H9 (cell line): ENCODE results near the gene ZBTB8OS. TPM values are rescaled to one million over a fixed set of nuclear protein-coding genes. Genes with fewer than 3 reads are reported as not detected.

Experiments
- DNase-seq: peaks from one replicate; pipeline ENCODE4 v3.0.0-alpha.2; 2017
- H2AFZ ChIP-seq: one replicate; pipeline ENCODE4 v1.6.1; 2013; ENCODE audit warnings: mild to moderate bottlenecking, low read length, control low read depth, moderate library complexity
- H2AK5ac ChIP-seq: 2 replicates; pipeline ENCODE4 v1.6.1; 2013; ENCODE audit warnings: low read length, control low read depth, mixed read lengths; ENCODE audit not compliant: insufficient read length
- H2BK120ac ChIP-seq: one replicate; pipeline ENCODE4 v1.6.1; 2013; ENCODE audit warnings: low read depth, mild to moderate bottlenecking, low read length, control low read depth, inconsistent platforms; ENCODE audit not compliant: poor library complexity, severe bottlenecking
- H2BK12ac ChIP-seq: 2 replicates; pipeline ENCODE4 v1.6.1; 2013; ENCODE audit warnings: low read length, control low read depth, mixed read lengths, low read depth; ENCODE audit not compliant: insufficient read length
- H2BK15ac ChIP-seq: 2 replicates; pipeline ENCODE4 v1.6.1; 2013; ENCODE audit warnings: low read depth, low read length, control low read depth
- H2BK20ac ChIP-seq: one replicate; pipeline ENCODE4 v1.6.1; 2013; ENCODE audit warnings: low read depth, mild to moderate bottlenecking, low read length, control low read depth, inconsistent platforms; ENCODE audit not compliant: poor library complexity, severe bottlenecking
- H2BK5ac ChIP-seq: 2 replicates; pipeline ENCODE4 v1.6.1; 2013; ENCODE audit warnings: low read length, control low read depth, mixed read lengths; ENCODE audit not compliant: insufficient read length
- H3K14ac ChIP-seq: 2 replicates; pipeline ENCODE4 v1.6.1; 2013; ENCODE audit warnings: low read length, control low read depth; ENCODE audit not compliant: insufficient read depth
- H3K18ac ChIP-seq: 2 replicates; pipeline ENCODE4 v1.6.1; 2013; ENCODE audit warnings: low read depth, mild to moderate bottlenecking, mixed read lengths, low read length, control low read depth; ENCODE audit not compliant: insufficient read length
- H3K23ac ChIP-seq: 2 replicates; pipeline ENCODE4 v1.6.1; 2013; ENCODE audit warnings: low read length, control low read depth, mixed read lengths, low read depth; ENCODE audit not compliant: insufficient read length
- H3K23me2 ChIP-seq: 2 replicates; pipeline ENCODE4 v1.6.1; 2013; ENCODE audit warnings: low read depth, mild to moderate bottlenecking, mixed read lengths, low read length, control low read depth; ENCODE audit not compliant: insufficient read length, poor library complexity, severe bottlenecking
- H3K27ac ChIP-seq: 2 replicates; pipeline ENCODE4 v1.5.1; 2013; ENCODE audit warnings: low read length, control low read depth, mixed read lengths, low read depth; ENCODE audit not compliant: insufficient read length
- H3K27me3 ChIP-seq: 2 replicates; pipeline ENCODE4 v1.6.1; 2013; ENCODE audit warnings: low read length, control low read depth, inconsistent platforms; ENCODE audit not compliant: insufficient read depth
- H3K4ac ChIP-seq: 2 replicates; pipeline ENCODE4 v1.6.1; 2013; ENCODE audit warnings: low read depth, mild to moderate bottlenecking, control low read depth, inconsistent platforms, low read length, moderate library complexity
- H3K4me1 ChIP-seq: 2 replicates; pipeline ENCODE4 v1.6.1; 2013; ENCODE audit warnings: low read length, control low read depth, inconsistent platforms; ENCODE audit not compliant: insufficient read depth
- H3K4me2 ChIP-seq: 2 replicates; pipeline ENCODE4 v1.6.1; 2013; ENCODE audit warnings: low read length, control low read depth, mixed read lengths; ENCODE audit not compliant: insufficient read length, insufficient read depth
- H3K56ac ChIP-seq: 2 replicates; pipeline ENCODE4 v1.6.1; 2013; ENCODE audit warnings: low read depth, mild to moderate bottlenecking, mixed read lengths, low read length, control low read depth; ENCODE audit not compliant: insufficient read length
- H3K79me1 ChIP-seq: 2 replicates; pipeline ENCODE4 v1.6.1; 2013; ENCODE audit warnings: low read depth, mild to moderate bottlenecking, moderate library complexity, low read length, control low read depth, inconsistent platforms; ENCODE audit not compliant: insufficient read depth, poor library complexity, severe bottlenecking
- H3K79me2 ChIP-seq: 2 replicates; pipeline ENCODE4 v1.6.1; 2013; ENCODE audit warnings: low read length, control low read depth, inconsistent platforms; ENCODE audit not compliant: insufficient read depth
- H3K9ac ChIP-seq: 2 replicates; pipeline ENCODE4 v1.6.1; 2013; ENCODE audit warnings: low read length, control low read depth, mixed read lengths; ENCODE audit not compliant: insufficient read length; ENCODE audit errors: extremely low read depth
- H3K9me3 ChIP-seq: one replicate; pipeline ENCODE4 v1.6.1; 2013; ENCODE audit warnings: low read depth, low read length, inconsistent platforms; ENCODE audit not compliant: control insufficient read depth
- H3T11ph ChIP-seq: one replicate; pipeline ENCODE4 v1.6.1; 2013; ENCODE audit warnings: mild to moderate bottlenecking, low read length, control low read depth, inconsistent platforms
- H4K20me1 ChIP-seq: one replicate; pipeline ENCODE4 v1.6.1; 2013; ENCODE audit not compliant: control insufficient read depth, insufficient read length, insufficient read depth
- H4K5ac ChIP-seq: 2 replicates; pipeline ENCODE4 v1.6.1; 2013; ENCODE audit warnings: low read depth, mild to moderate bottlenecking, mixed read lengths, low read length, control low read depth; ENCODE audit not compliant: insufficient read length
- H4K8ac ChIP-seq: replicated peaks from 2 replicates; pipeline ENCODE4 v1.6.1; 2013; ENCODE audit warnings: low read length, control low read depth, mixed read lengths, low read depth; ENCODE audit not compliant: insufficient read length
- H4K91ac ChIP-seq: 2 replicates; pipeline ENCODE4 v1.6.1; 2013; ENCODE audit warnings: low read depth, mild to moderate bottlenecking, moderate library complexity, mixed read lengths, low read length, control low read depth; ENCODE audit not compliant: insufficient read length
- H3K27ac Mint-ChIP-seq, 3 experiments: 2 replicates in 2 of 3; 3 replicates in 1 of 3; pipeline ENCODE4 v1.8.0; 2020 to 2021; ENCODE audit warnings: mixed read lengths in 3 of 3, mild to moderate bottlenecking in 1 of 3, moderate library complexity in 1 of 3
- H3K27me3 Mint-ChIP-seq: 2 replicates; pipeline ENCODE4 v1.8.0; 2021; ENCODE audit warnings: low read depth, mild to moderate bottlenecking, moderate library complexity, mixed read lengths
- H3K36me3 Mint-ChIP-seq, 3 experiments: 2 replicates in 2 of 3; 3 replicates in 1 of 3; pipeline ENCODE4 v1.8.0; 2020 to 2021; ENCODE audit warnings: low read depth in 3 of 3, mixed read lengths in 3 of 3; ENCODE audit not compliant: insufficient read depth in 1 of 3
- H3K4me1 Mint-ChIP-seq, 2 experiments: 2 replicates each; pipeline ENCODE4 v1.8.0; 2020; ENCODE audit warnings: mixed read lengths in 2 of 2
- H3K4me3 Mint-ChIP-seq, 2 experiments: 2 replicates in 1 of 2; 3 replicates in 1 of 2; pipeline ENCODE4 v1.8.0; 2020 to 2021; ENCODE audit warnings: mild to moderate bottlenecking in 2 of 2, mixed read lengths in 2 of 2, moderate library complexity in 1 of 2
- H3K9me3 Mint-ChIP-seq, 2 experiments: 2 replicates in 1 of 2; 3 replicates in 1 of 2; pipeline ENCODE4 v1.8.0; 2020; ENCODE audit warnings: mild to moderate bottlenecking in 2 of 2, mixed read lengths in 2 of 2, moderate library complexity in 1 of 2
- CTCF ChIP-seq: fragments of 200-600 bp; sonication (generic); conservative IDR thresholded peaks from 3 replicates; pipeline ENCODE4 v1.8.0; 2021; ENCODE audit warnings: antibody characterized with exemption, mild to moderate bottlenecking
- WGBS: extraction: QIAGEN DNeasy Blood & Tissue Kit; methylation state at CpG from one replicate; pipeline ENCODE4 v1.1.7; 2013; ENCODE audit warnings: missing lambda C conversion rate, low lambda C conversion rate, mixed read lengths; ENCODE audit not compliant: insufficient read length; ENCODE audit errors: extremely low coverage; 5-methylcytosine and 5-hydroxymethylcytosine counted together
- total RNA-seq: library from RNA; stranded (reverse); gene quantifications from 2 replicates; pipeline ENCODE4 v1.2.1, GENCODE V29; 2021

The ZBTB8OS gene
- total RNA-seq, 1 experiment from 2014 or later, result 59.4 TPM

- H3K4ac ChIP-seq, result no peak overlapping the region
- H3T11ph ChIP-seq, result no peak overlapping the region
- H3K56ac ChIP-seq, result no peak overlapping the region
- H2AK5ac ChIP-seq, result no peak overlapping the region
- no peak overlapping the region for H3K18ac ChIP-seq
- Mint-ChIP-seq H3K9me3 (no peaks in the 10 kb centered on the region), H3K4me3 (no peak overlapping the region), H3K27me3 (no peaks in the 10 kb centered on the region), H3K4me1 (no peaks in the 10 kb centered on the region), H3K27ac (no peak overlapping the region; a peak in 3 of 7 replicates), H3K36me3 (peaks cover 11 to 47% (median 33%) of the 10 kb centered on the region in 3 experiments; a peak in 6 of 7 replicates)
- no peaks in the 10 kb centered on the region for H3K27me3 ChIP-seq
- no peak overlapping the region for H2BK15ac ChIP-seq
- no peak for TF ChIP-seq CTCF
- no peak overlapping the region for H3K9ac ChIP-seq
- H3K4me1 ChIP-seq, result no peaks in the 10 kb centered on the region
- H4K91ac ChIP-seq, result no peak overlapping the region
- no peak overlapping the region for H3K14ac ChIP-seq
- H3K4me2 ChIP-seq, result no peak overlapping the region
- no peaks in the 10 kb centered on the region for H3K9me3 ChIP-seq
- H4K5ac ChIP-seq, result no peak overlapping the region
- no peak overlapping the region for H2BK120ac ChIP-seq
- H4K8ac ChIP-seq, result no peak overlapping the region
- H3K27ac ChIP-seq, result no peak overlapping the region
- H2BK5ac ChIP-seq, result no peak overlapping the region
- no CpG with 5 or more reads among the region's 5 CpGs for WGBS
- no peaks in the 10 kb centered on the region for H3K79me1 ChIP-seq
- H2BK12ac ChIP-seq, result no peak overlapping the region
- H3K79me2 ChIP-seq, result no peaks in the 10 kb centered on the region
- no peak overlapping the region for H2BK20ac ChIP-seq
- H3K23me2 ChIP-seq, result no peaks in the 10 kb centered on the region
- no peak overlapping the region for H3K23ac ChIP-seq
- no peak overlapping the region for H2AFZ ChIP-seq
- H4K20me1 ChIP-seq, result no peaks in the 10 kb centered on the region
- no peak for DNase-seq
Measured at GRCh38 chr1:32623775-32624174, 26.6 kb downstream of the ZBTB8OS start.
